CD4-positive, alpha-beta T cell treated with Interleukin-10 for 1 hour (primary cell): ENCODE results near the gene GPR137.
"Not testable (repeated sequence)": the region's sequence is repeated elsewhere in the genome, so short reads cannot be mapped to it uniquely, and the experiment has no call there.

ENCODE experiments used
- DNase-seq: peaks from one replicate; pipeline ENCODE4 v3.0.0-alpha.2; 2020

The GPR137 gene

GRCh38 chr11:64284962-64285884 is at the start of gene GPR137:
Gene GPR137 (plus strand): TSS chr11:64285848. CDS start chr11:64286525, 677 bp downstream.
- DNase-seq, result peak; percentile 92

- no peak for DNase-seq
These were observed 48.1 kb upstream of the GPR137 start for GRCh38 chr11:64237484-64237951.

GRCh38 chr11:64238076-64238475 is 47.6 kb upstream of the GPR137 start:
- DNase-seq, result no peak

DNA sequence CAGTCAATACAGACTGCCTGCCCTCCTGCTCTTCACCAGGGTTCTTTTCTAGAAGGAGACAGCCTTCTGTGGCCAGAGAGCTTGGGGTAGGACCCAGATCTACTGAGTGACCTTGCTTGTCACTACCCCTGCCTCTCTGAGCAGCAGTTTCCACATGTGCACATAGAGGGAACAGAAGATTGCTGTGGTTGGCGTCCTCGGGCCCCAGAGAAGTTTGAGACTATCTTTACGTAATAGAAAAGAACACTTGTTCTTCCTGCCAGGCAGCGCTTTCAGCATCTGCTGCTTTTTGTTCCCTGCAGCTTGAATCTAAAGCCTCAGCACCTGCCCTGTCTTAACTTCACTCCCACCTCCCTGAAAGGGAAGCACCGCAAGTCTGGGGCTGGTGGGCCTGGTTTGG is 46.6 kb upstream of the GPR137 start:
- DNase-seq, result no peak

GRCh38 chr11:64239662-64240434 is 45.8 kb upstream of the GPR137 start:
- DNase-seq, result no peak

GRCh38 chr11:64240435-64241240 is 45.0 kb upstream of the GPR137 start, which contains the start of gene FKBP2:
Gene FKBP2 (plus strand): TSS chr11:64241095. CDS start chr11:64242388, 1,293 bp downstream.
- peak; percentile 99 for DNase-seq

- peak; percentile 100 for DNase-seq
These were observed 44.5 kb upstream of the GPR137 start for GRCh38 chr11:64241241-64241490.

DNA sequence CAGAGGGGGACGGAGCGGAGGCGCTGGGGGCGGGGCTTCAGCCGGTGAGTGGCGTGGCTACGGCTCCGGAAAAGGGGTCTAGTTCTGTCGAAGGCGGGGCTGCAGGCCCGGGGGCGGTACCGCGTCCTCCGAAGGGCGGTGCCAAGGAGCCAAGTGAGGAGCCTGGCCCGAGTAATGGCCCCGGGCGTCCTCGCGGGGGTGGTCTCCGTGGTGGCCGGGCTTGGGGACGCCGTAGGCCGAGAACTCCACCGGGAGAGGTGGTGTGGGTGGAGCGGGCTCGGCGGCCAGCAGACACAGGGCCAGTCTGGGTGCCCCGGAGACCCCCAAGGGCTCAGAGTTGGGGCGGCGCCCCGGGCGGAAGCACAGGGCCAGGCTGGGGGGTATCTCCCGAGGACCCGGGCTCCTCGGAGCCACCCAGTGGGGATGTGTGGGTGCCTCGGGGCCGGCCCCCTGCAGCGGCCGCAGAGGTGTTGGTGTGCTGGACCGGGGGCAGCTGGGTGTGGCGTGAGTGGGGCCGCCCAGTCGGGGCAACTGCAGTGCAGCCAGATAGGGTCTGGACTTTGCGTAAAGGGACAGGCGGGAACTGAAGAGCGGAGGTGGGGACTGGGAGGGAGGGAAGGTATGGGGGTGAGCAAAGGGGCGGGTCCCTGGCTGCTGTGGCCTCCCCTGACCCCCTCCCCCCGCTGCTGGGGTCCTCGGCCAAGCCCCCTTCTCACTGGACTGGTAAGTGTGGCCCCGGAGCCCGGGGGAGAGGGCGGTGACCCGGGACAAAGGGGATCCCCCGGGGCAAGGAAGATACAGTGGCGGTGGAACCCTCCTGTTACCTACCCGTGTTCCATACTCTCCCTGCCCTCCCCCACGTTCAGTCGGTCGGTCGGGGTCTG is 43.9 kb upstream of the GPR137 start:
- DNase-seq, result no peak

GRCh38 chr11:64243236-64243854 is 42.3 kb upstream of the GPR137 start:
- no peak for DNase-seq

GRCh38 chr11:64244107-64244506 is 41.5 kb upstream of the GPR137 start:
- no peak for DNase-seq

- no peak for DNase-seq
These were observed 40.7 kb upstream of the GPR137 start for GRCh38 chr11:64244966-64245365.

DNA sequence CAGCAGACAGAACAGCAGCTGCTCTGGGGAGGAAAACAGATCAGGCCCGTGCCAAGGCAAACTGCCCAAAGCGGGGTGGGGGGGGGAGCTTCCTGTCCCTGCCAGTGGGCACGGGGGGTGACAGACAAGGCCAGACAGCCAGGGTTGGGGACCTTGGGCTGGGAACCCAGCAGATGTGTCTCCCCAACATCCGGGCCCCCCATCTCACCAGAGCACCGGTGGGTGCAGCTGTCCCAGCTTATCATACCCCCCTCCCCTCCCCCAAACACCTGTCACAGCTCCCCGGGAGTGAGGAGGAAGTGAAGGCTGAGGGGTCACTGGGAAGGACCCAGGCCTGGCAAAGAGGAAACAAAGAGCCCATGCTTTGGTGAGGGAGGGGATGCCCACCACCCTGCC is 40.2 kb upstream of the GPR137 start:
- DNase-seq, result peak; percentile 59

GRCh38 chr11:64245797-64246620 is 39.6 kb upstream of the GPR137 start:
- DNase-seq, result peak; percentile 63

GRCh38 chr11:64246621-64246870 is 39.1 kb upstream of the GPR137 start:
- not testable (repeated sequence) for DNase-seq

DNA sequence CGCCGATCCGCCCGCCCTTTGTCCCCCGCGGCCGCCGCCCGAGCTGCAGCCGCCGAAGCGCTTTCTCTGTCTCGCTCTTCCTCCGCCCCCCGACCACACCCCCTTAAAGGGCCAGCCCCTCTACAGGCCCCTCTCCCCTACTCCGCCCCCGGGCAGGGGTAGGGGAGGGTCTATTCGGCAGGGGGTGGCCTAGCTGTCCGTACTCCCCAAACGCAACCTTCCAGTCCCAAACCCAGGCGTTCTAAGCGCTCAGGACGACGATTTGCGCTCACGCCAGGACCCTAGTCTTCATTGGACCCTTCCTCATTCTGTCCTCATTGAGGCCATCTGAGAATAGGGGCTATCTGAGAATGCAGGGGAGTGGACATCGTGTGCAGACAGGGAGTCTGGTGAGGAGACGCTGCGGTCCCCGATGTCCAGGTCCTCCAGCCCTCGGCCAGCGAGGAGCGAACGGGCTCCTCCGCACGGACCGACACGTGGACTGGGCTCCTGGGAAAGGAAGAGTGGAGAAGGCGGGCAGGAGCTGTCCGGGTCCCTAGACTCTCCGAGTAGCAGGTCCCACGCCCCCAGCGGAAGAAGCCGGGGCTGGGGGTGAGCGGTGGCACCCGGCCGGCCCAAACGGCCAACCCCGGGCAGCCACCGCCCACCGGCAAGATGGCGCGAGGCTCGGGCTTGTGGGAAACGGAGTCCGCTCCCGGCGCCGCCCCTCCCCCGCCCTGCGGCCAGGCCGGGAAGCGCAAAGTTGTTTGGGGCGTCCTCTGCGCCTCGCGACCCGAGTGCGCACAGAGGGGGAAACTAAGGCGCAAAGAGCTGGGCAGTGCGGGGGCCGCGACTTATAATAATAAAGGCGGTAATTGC is 38.5 kb upstream of the GPR137 start, which contains the start of gene PPP1R14B:
Gene PPP1R14B, minus strand, starts transcription at position 73 of the 858 bp plus-strand sequence. CDS start 270 bp downstream, outside the sequence.
- DNase-seq, result peak; percentile 82

DNA sequence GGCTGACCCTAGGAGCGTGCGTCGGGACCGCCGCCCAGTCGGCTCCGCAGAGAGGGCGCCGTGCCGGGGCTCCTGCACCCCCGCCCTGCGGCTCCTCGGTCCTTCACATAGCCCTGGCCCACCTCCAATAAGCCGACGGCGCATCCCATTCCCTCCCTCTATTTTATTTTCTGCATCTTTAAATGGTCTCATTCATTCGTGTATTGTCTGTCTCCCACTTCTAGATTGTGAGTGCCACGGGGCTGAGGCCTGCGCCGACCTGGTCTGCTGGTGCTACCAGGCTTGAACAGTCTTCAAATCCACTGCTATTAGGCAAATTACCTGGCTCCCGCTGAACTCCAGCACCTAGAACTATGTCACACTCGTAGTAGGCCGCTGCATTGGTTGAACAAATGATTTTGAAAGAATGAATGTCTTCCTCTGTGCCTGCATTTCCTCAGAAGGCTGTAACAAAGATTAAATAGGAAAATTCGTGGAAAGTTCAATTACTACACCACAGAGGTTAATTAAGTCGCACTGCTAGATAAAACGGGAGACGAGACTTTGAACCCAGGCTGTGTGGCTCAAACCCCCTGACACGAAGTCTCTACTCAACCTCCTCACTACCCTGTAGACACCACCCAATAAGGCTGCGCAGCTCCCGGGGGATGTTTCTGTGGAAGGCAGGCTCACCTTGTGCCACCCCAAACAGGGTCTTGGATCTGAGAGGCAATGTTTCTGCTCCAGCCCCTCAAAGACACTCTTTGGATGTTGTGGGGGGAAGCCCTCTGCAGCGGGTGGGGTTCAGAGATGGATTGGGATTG is 37.7 kb upstream of the GPR137 start:
- no peak for DNase-seq

GRCh38 chr11:64248578-64248977 is 37.1 kb upstream of the GPR137 start:
- DNase-seq, result no peak

DNA sequence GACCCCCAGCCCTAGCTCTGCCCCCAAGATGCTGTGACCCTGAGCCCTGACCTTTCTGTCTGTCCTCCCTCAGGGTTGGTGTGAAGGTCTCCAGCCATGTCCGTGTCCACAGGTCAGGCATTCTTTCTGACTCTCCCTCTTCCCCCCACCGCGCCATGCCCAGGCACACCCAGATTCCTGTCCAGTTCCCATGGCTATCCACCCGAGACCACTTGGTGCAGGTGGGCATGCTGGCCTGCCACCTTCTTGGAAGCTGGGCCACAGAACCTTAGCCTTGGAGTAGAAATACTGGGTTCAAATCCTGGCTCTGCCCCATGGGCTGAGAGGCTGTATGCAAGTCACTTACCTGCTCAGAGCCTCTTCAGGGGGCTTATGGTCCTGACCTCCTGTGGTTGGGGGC is 36.6 kb upstream of the GPR137 start:
- DNase-seq, result no peak
